SK-N-SH (cell line): ENCODE measurements around the gene DNAH10. TPM values are rescaled to one million over a fixed set of nuclear protein-coding genes. Genes with fewer than 3 reads are reported as not detected.

Experiments used
- CTCF ChIA-PET: fragments of 300-600, 350-600 bp; formaldehyde crosslinking; extraction: SDS; loops from one replicate; lab custom pipeline; 2021; lab: Yijun Ruan, JAX
- POLR2A ChIA-PET: fragments of 350-600 bp; sonication (Branson Sonifier 250); formaldehyde crosslinking; extraction: SDS; loops from one replicate; lab custom pipeline; 2020; ENCODE audit warnings: antibody characterized with exemption, inconsistent platforms; lab: Yijun Ruan, JAX
- DNase-seq: peaks from one replicate; pipeline ENCODE4 v3.0.0; 2012
- H2AFZ ChIP-seq: fragments of 200-600 bp; sonication (generic); 2 replicates; pipeline ENCODE4 v1.8.1; 2016; ENCODE audit warnings: antibody characterized with exemption, mild to moderate bottlenecking, low read depth
- H3F3A ChIP-seq: fragments of 200-600 bp; sonication (generic); replicated peaks from 2 replicates; pipeline ENCODE3; 2016; ENCODE audit warnings: antibody characterized with exemption, mild to moderate bottlenecking; ENCODE audit not compliant: insufficient read depth
- H3K27ac ChIP-seq, 2 experiments: fragments of 200-500 bp in 1 of 2; fragments of 200-600 bp in 1 of 2; sonication (Bioruptor generic) in 1 of 2; sonication (generic), shearing (Covaris generic) in 1 of 2; 2 replicates each; pipeline versions ENCODE4 v1.5.1 to v1.6.1; 2014 to 2016; ENCODE audit warnings: low read depth in 2 of 2, inconsistent platforms in 1 of 2, low read length in 1 of 2, mild to moderate bottlenecking in 1 of 2, mixed read lengths in 1 of 2
- H3K27me3 ChIP-seq: fragments of 200-600 bp; sonication (generic), shearing (Covaris generic); 2 replicates; pipeline ENCODE4 v1.6.1; 2016; ENCODE audit warnings: mixed run types; ENCODE audit not compliant: insufficient read depth
- H3K36me3 ChIP-seq, 2 experiments: fragments of 200-500 bp in 1 of 2; fragments of 200-600 bp in 1 of 2; sonication (Bioruptor generic) in 1 of 2; sonication (generic) in 1 of 2; replicated peaks in 1 of 2; 2 replicates each; pipeline versions ENCODE3 to v1.5.1; 2014 to 2016; ENCODE audit warnings: low read length in 1 of 2, mild to moderate bottlenecking in 1 of 2; ENCODE audit not compliant: insufficient read depth in 2 of 2, control insufficient read depth in 1 of 2
- H3K4me1 ChIP-seq, 2 experiments: fragments of 200-500 bp in 1 of 2; fragments of 200-600 bp in 1 of 2; sonication (Bioruptor generic) in 1 of 2; sonication (generic), shearing (Covaris generic) in 1 of 2; 2 replicates each; pipeline versions ENCODE4 v1.5.1 to v1.6.1; 2014 to 2016; ENCODE audit warnings: low read depth in 1 of 2, low read length in 1 of 2, mixed run types in 1 of 2; ENCODE audit not compliant: insufficient read depth in 2 of 2, control insufficient read depth in 1 of 2
- H3K4me2 ChIP-seq: fragments of 200-600 bp; sonication (generic), shearing (Covaris generic); 2 replicates; pipeline ENCODE4 v1.6.1; 2017; ENCODE audit warnings: mixed run types
- H3K4me3 ChIP-seq, 2 experiments: fragments of 200-500 bp in 1 of 2; fragments of 200-600 bp in 1 of 2; sonication (Bioruptor generic) in 1 of 2; sonication (generic), shearing (Covaris generic) in 1 of 2; 2 replicates each; pipeline versions ENCODE4 v1.5.1 to v1.8.1; 2014 to 2016; ENCODE audit warnings: low read depth in 2 of 2, inconsistent platforms in 1 of 2, low read length in 1 of 2, mild to moderate bottlenecking in 1 of 2, mixed read lengths in 1 of 2, moderate library complexity in 1 of 2
- H3K79me2 ChIP-seq: fragments of 200-600 bp; sonication (generic); 2 replicates; pipeline ENCODE4 v1.8.1; 2017; ENCODE audit warnings: mild to moderate bottlenecking; ENCODE audit not compliant: insufficient read depth
- H3K9ac ChIP-seq: fragments of 200-600 bp; sonication (generic); 2 replicates; pipeline ENCODE4 v1.6.1; 2017; ENCODE audit warnings: mixed run types
- H3K9me2 ChIP-seq: fragments of 200-600 bp; sonication (generic); 2 replicates; pipeline ENCODE4 v1.6.1; 2017; ENCODE audit warnings: mixed run types
- H3K9me3 ChIP-seq: fragments of 200-600 bp; sonication (generic); 2 replicates; pipeline ENCODE4 v1.6.1; 2017; ENCODE audit warnings: mixed run types, mild to moderate bottlenecking, moderate library complexity
- H4K20me1 ChIP-seq: fragments of 200-600 bp; sonication (generic); 2 replicates; pipeline ENCODE4 v1.6.1; 2017; ENCODE audit warnings: mild to moderate bottlenecking, mixed run types; ENCODE audit not compliant: insufficient read depth
- EP300 ChIP-seq, 2 experiments: IDR thresholded peaks; 2 replicates each; pipeline versions ENCODE4 v1.4.0 to v1.6.1; 2012; ENCODE audit warnings: borderline replicate concordance in 1 of 2, low read depth in 1 of 2, low read length in 1 of 2
- EZH2phosphoT487 ChIP-seq: fragments of 200-600 bp; sonication (generic); IDR thresholded peaks from 2 replicates; pipeline ENCODE4 v1.6.1; 2017; ENCODE audit warnings: low read depth, mixed run types, mild to moderate bottlenecking, antibody characterized with exemption, moderate library complexity, borderline replicate concordance
- FOXM1 ChIP-seq: IDR thresholded peaks from 2 replicates; pipeline ENCODE4 v1.4.0; 2012; ENCODE audit warnings: low read depth, mild to moderate bottlenecking
- GATA2 ChIP-seq: sonication (generic); formaldehyde crosslinking; IDR thresholded peaks from 2 replicates; pipeline ENCODE4 v1.5.0; 2020; ENCODE audit warnings: mild to moderate bottlenecking, missing genetic modification reagents
- MEF2A ChIP-seq: IDR thresholded peaks from 2 replicates; pipeline ENCODE4 v1.4.0; 2012; ENCODE audit warnings: low read depth, borderline replicate concordance
- NRF1 ChIP-seq: IDR thresholded peaks from 2 replicates; pipeline ENCODE4 v1.6.1; 2012; ENCODE audit warnings: low read depth, mild to moderate bottlenecking, low read length
- RCOR1 ChIP-seq: fragments of 150-350 bp; IDR thresholded peaks from 2 replicates; pipeline ENCODE4 v1.6.1; 2017; ENCODE audit warnings: antibody characterized with exemption, low read length
- TCF12 ChIP-seq: IDR thresholded peaks from 2 replicates; pipeline ENCODE4 v1.4.0; 2012
- TEAD4 ChIP-seq: IDR thresholded peaks from 2 replicates; pipeline ENCODE4 v1.4.0; 2012; ENCODE audit warnings: mild to moderate bottlenecking, borderline replicate concordance; ENCODE audit not compliant: insufficient read depth
- WGBS: methylation state at CpG from one replicate; pipeline ENCODE4 v1.1.6; 2017; ENCODE audit warnings: low lambda C conversion rate; 5-methylcytosine and 5-hydroxymethylcytosine counted together
- polyA plus RNA-seq, 3 experiments: library from polyadenylated mRNA; depleted of rRNA; stranded (reverse); fragments of >200 nt; gene quantifications; 2 replicates each; pipeline ENCODE4 v1.2.3, GENCODE V29; 2012
- TF ChIP-seq, protein P1 (sequence below): IDR thresholded peaks from 2 replicates; pipeline ENCODE4 v1.4.0; 2012; ENCODE audit warnings: low read depth
- TF ChIP-seq, protein P2 (sequence below): fragments of 150-350 bp; IDR thresholded peaks from 2 replicates; pipeline ENCODE4 v1.6.1; 2016; ENCODE audit warnings: mild to moderate bottlenecking, low read depth, low read length
- TF ChIP-seq, protein P3 (sequence below): fragments of 200-600 bp; sonication (generic); IDR thresholded peaks from 2 replicates; pipeline ENCODE4 v1.6.1; 2017; ENCODE audit warnings: antibody characterized with exemption, mild to moderate bottlenecking, moderate library complexity

DNAH10 gene
- polyA plus RNA-seq, 1 of the 3 experiments (the other 2 are of a cell fraction): 0.13 TPM

DNA sequence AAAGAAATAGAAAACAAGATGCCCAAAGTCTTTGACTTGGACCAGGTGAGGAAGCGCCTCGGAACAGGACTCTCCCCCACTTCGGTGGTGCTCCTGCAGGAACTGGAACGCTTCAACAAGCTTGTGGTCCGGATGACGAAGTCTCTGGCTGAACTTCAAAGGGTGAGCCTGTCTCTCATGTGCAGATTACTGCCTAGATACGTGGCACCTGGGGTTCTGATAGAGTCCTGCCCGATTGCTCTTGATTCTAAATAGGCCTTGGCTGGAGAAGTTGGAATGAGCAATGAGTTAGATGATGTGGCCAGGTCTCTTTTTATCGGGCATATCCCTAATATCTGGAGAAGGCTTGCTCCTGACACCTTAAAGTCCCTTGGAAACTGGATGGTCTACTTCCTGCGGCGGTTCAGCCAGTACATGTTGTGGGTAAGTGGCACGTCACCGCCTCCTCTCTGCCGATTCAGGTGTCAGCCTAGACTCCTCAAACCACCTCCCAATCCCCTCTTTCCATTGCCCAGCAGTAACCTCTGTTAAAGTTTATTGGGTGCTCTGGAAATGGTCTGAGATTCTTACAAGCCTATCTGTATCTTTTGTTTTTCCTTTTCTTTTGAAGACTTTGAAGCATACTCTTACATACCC, 169.7 kb downstream of the DNAH10 start:
- POLR2A ChIA-PET: no interaction called here
- WGBS: 79% methylated on average over 13 of the region's 14 CpGs
- CTCF ChIA-PET: no interaction called here

DNA sequence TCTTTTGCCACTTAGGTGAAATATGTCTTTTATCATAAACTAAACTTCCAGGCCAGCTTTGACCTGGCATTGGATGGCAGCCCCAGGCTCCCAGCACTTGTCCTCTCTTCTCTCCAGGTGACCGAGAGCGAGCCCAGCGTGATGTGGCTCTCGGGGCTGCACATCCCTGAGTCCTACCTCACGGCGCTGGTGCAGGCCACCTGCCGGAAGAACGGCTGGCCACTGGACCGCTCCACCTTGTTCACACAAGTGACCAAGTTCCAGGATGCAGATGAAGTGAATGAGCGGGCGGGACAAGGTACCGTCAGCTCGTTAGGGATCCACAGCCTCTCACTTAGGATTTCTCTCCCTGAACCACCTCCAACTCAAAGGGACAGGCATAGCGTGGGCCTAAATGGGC, 171.1 kb downstream of the DNAH10 start:
- Histone ChIP-seq H3K27me3 (no peaks in the 10 kb centered on the region), H4K20me1 (no peaks in the 10 kb centered on the region), H3F3A (no peaks in the 10 kb centered on the region), H3K36me3 (peaks cover 0 to 19% of the 10 kb centered on the region in 2 experiments), H3K4me1 (no peaks in the 10 kb centered on the region), H3K9me3 (no peaks in the 10 kb centered on the region), H3K79me2 (no peaks in the 10 kb centered on the region), H2AFZ (no peak overlapping the region), H3K9me2 (no peaks in the 10 kb centered on the region), H3K27ac (no peak overlapping the region), H3K4me3 (no peak overlapping the region), H3K9ac (no peak overlapping the region), H3K4me2 (no peak overlapping the region)
- WGBS: 91% methylated on average over 12 of the region's 14 CpGs
- CTCF ChIA-PET: interaction anchor here (0.5 kb wide), 1 partner anchor 103 kb away, joined by 3 read pairs; no protein-coding TSS in a partner anchor
- TF ChIP-seq, protein P1, sequence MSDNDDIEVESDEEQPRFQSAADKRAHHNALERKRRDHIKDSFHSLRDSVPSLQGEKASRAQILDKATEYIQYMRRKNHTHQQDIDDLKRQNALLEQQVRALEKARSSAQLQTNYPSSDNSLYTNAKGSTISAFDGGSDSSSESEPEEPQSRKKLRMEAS: no peak
- TF ChIP-seq TEAD4: no peak
- POLR2A ChIA-PET: no interaction called here
- no peak for DNase-seq

More for the DNA sequence above, 169.7 kb downstream of the DNAH10 start:
- Histone ChIP-seq H3K9ac (no peak overlapping the region), H3K4me1 (no peaks in the 10 kb centered on the region)
- TF ChIP-seq GATA2 (CRISPR knock-in tag) (no peak), TCF12 (no peak), NRF1 (no peak), EZH2phosphoT487 (no peak), EP300 (IDR thresholded peaks at IDR 0.05; ENCODE audit: borderline replicate concordance in 1 of 2, low read depth in 1 of 2, low read length in 1 of 2) (no peak), MEF2A (no peak), RCOR1 (no peak), FOXM1 (no peak)
- TF ChIP-seq, protein P2, sequence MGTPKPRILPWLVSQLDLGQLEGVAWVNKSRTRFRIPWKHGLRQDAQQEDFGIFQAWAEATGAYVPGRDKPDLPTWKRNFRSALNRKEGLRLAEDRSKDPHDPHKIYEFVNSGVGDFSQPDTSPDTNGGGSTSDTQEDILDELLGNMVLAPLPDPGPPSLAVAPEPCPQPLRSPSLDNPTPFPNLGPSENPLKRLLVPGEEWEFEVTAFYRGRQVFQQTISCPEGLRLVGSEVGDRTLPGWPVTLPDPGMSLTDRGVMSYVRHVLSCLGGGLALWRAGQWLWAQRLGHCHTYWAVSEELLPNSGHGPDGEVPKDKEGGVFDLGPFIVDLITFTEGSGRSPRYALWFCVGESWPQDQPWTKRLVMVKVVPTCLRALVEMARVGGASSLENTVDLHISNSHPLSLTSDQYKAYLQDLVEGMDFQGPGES: no peak
- TF ChIP-seq, protein P3, sequence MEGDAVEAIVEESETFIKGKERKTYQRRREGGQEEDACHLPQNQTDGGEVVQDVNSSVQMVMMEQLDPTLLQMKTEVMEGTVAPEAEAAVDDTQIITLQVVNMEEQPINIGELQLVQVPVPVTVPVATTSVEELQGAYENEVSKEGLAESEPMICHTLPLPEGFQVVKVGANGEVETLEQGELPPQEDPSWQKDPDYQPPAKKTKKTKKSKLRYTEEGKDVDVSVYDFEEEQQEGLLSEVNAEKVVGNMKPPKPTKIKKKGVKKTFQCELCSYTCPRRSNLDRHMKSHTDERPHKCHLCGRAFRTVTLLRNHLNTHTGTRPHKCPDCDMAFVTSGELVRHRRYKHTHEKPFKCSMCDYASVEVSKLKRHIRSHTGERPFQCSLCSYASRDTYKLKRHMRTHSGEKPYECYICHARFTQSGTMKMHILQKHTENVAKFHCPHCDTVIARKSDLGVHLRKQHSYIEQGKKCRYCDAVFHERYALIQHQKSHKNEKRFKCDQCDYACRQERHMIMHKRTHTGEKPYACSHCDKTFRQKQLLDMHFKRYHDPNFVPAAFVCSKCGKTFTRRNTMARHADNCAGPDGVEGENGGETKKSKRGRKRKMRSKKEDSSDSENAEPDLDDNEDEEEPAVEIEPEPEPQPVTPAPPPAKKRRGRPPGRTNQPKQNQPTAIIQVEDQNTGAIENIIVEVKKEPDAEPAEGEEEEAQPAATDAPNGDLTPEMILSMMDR: no peak
- TF ChIP-seq, all 33 proteins: peak for 0
- DNase-seq: no peak
- no peaks in the 10 kb centered on the region for H3K79me2 ChIP-seq
- no peaks in the 10 kb centered on the region for H3F3A ChIP-seq
- no peaks in the 10 kb centered on the region for H4K20me1 ChIP-seq
- H3K4me3 ChIP-seq: no peak overlapping the region
- H3K36me3 ChIP-seq: peaks cover 0 to 14% of the 10 kb centered on the region in 2 experiments
- H3K9me2 ChIP-seq: no peaks in the 10 kb centered on the region
- no peak overlapping the region for H2AFZ ChIP-seq
- no peak overlapping the region for H3K27ac ChIP-seq
- no peaks in the 10 kb centered on the region for H3K27me3 ChIP-seq
- H3K4me2 ChIP-seq: no peak overlapping the region
- no peaks in the 10 kb centered on the region for H3K9me3 ChIP-seq
